GM18868 (cell line): ENCODE measurements around the gene PDE6A.
A peak's percentile ranks its signal among the peaks of the same experiment; 100 is the strongest.

Experiments
- ATAC-seq: cut with Tn5 transposase; IDR thresholded peaks from one replicate; pipeline ENCODE4 v1.9.1; 2021; ENCODE audit warnings: mild to moderate bottlenecking, moderate library complexity; ENCODE audit not compliant: unreplicated experiment

The PDE6A gene

DNA sequence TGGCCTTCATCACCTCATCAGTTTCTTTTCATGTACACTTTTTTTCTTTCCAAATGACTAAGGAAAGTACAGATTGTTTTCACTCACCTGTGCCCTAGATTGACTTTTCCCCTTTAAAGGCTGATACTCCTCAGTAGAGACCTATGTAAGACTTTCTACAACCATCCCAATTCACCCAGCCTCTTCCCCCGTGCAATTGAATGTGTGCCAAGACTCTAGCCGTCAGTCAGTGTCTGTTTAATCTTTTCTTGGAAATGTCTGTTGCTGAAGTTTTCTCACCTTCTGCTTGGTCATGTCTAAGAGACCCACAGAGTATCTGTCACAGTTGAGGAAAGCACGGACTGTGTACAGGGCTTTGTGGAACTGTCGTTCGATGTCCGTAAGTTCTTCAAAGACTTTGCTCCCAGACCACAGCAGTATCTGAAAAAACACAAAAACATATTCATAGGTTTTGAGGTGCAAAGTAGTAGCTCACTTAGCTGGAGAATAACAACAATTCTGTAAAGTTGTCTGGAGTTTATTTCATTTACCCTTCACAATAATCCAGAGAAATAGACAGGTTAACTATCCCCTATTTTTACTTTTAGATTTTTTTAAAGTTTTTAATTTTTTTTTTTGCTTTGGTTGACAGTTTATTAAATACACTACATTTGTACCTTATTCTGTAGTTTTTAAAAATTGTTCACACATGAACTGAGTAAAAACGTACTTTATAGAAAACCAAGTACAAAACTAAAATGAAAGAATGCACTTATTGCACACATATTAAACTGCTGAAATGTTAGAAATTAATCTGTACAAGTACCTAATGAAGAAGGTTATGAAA, 13.6 kb downstream of the PDE6A start:
- ATAC-seq = no peak

DNA sequence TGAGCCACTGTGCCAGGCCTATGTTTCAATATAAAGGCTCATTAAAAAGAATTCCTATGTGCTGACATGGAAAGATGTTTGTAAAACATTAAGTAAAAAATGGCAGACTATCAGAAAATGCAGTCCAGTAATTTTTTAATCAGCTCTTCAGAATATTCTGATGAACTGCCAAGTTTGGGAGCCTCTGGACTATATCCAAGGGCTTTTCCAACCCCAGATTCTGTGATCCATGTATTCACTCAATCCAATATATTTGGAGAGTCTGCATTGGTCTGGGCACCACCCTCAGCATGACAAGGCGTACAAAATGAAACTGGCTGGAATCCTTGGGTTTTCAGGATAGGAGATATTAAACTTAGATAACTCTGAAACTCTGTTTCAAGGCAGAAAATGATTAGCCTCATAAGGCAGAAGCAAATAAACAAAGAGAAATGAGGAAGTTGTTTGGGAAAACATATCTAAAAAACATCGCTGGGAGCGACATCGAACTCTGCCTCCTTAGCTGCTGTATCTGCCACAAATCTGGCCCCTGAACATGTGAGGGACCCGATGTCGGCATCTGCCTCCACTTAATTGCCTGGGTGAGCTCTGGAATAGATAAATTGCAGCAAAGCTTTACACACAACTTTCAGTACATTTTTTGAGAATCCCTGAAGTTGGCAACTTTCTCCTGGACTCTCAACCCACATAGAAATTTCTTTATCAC, 14.4 kb downstream of the PDE6A start:
- no peak for ATAC-seq

DNA sequence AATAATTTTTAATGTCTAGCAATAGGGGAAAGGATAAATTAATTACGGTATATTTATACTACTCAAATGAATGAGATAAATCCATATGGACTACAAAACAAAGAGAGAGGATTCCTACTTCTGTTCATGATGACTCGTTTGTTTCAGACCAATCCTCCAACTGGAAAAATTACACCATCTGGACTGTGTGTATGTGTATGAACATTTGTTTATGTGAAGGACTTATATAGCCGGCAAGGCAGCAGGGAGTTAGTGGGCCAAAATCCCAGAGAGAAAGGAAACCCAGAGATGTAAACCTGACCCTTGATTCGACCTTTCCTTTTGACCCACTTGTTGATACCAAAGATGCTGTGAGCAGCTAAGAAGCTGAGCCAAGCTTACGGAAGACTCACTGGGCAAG, 20.1 kb downstream of the PDE6A start:
- no peak for ATAC-seq

DNA sequence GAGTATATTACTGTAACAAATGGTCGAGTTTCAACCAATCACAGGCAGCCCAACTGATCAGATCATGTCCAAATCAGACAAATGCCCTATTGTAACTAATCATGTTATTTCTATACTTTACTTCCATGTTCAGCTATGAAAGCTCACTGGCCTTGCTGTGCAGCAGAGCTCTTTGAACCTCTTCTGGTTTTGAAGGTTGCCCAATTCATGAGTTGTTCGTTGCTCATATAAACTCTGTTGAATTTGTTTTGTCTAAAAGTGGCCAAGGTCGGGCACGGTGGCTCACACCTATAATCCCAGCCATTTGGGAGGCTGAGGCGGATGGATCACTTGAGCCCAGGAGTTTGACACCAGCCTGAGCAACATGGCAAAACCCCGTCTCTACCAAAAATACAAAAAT, 21.6 kb downstream of the PDE6A start:
- ATAC-seq = no peak

DNA sequence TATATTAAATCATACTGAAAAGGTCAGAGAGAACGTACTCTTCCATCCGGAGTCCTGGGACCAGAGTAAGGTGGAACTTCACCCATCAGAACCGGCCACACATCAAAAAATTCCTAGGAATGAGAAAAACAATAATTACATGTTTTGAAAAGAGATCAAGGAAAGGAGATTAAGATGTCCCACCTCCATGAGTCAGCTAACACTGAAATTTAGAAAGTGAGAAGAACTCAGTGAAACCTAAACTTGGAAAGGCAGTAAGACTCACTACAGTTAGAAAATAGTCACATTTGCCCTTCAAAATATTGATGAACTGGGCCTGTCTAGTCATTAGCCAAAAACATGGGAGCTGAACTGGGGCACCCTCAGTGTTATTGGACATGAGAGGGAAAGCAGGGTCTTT, 23.0 kb downstream of the PDE6A start:
- ATAC-seq = no peak

DNA sequence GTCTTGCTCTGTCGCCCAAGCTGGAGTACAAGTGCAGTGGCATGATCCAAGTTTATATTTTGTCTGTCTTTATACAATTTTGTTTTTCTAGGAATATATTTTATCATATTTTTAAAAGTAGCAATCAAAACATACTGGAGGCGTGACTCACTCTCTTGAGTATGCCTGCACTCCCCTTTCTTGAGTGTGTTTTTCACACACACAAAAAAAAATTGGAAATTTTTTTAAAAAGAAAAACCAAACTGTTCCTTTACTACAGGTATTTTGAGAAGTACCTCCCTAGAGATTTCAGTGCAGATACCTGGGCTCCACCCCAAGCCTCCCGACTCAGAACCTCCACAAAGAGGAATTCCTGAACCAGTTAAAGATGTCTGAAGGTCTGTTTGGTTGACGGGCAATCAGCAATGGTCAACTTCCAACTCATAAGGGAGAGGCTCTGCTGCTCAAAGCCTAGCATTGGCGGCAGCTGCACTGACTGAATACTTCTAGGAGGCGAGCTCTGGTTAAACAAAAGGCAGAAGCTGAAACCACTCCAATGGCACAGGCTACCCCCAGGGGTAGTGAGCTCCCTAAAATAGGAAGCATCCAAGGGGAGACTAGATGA, 27.4 kb downstream of the PDE6A start:
- ATAC-seq = no peak

DNA sequence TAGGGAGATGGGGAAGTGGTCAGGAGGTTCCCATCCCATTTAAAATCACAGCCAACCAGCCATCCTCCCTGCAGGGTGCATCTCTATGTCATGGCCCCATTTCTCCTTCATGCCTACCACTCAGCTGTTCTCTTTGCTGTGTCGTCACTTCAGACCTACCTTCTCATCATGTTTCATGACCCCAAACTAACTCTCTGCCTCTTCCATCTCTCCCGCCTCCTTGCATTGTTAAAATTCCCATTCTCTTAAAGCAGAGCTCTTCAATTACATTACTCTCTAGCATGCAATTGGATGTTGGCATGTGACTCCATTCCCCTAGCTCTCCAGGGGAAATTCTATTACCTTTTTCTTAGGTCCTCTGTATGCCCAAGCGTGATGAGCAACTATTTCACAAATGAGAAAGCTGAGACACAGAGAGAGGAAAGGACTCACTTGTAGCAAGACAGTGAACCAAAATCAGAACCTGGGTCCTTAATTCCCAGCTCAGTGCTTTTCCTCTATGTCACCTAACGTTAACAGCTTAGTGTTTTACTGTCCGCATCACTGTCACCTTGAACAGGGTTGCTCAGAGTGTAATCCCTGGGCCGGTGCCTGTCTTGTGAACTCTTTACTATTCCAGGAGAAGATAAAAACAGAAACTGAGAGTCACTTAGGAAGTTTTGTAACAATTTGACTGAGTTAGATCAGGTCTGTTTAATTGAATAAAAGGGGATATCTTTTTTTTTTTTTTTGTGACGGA, 28.1 kb downstream of the PDE6A start:
- no peak for ATAC-seq

DNA sequence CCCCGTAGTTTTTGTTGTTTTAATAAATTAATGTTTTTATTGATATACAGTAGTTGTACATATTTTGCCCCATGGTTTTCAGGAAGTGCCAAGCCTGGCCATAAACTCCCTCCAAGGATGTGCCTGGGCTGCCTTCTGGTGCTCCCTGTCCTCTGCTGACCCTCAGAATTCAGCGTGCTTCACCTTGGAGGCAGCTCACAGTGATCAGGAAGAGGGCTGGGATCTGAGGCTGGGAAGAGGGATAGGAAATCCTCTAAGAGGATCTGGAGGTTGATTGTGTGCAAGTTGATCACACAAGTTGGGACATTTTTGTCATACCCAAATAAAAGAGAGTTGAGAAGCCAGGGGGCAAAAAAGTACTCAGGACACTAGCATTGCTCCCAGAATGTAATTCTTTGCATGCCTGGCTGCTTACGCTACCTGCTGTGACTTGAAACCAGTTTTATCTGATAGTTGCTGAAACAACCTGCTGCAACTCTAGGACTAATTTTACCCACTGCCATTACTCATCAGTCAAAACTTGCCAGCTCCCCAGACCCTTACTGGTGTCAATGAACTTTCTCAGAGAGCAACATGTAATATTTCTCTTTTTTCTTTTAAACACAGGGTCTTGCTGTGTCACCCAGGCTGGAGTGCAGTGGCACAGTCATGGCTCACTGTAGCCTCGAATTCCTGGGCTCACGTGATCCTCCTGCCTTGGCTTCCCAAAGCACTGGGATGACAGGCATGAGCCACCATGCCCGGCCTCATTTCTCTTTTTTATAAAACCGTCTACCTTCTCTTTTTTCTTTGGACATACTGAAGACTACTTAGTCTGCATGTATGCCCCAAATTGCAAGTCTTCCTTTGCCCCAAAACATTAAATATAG, 29.0 kb downstream of the PDE6A start:
- ATAC-seq = no peak

DNA sequence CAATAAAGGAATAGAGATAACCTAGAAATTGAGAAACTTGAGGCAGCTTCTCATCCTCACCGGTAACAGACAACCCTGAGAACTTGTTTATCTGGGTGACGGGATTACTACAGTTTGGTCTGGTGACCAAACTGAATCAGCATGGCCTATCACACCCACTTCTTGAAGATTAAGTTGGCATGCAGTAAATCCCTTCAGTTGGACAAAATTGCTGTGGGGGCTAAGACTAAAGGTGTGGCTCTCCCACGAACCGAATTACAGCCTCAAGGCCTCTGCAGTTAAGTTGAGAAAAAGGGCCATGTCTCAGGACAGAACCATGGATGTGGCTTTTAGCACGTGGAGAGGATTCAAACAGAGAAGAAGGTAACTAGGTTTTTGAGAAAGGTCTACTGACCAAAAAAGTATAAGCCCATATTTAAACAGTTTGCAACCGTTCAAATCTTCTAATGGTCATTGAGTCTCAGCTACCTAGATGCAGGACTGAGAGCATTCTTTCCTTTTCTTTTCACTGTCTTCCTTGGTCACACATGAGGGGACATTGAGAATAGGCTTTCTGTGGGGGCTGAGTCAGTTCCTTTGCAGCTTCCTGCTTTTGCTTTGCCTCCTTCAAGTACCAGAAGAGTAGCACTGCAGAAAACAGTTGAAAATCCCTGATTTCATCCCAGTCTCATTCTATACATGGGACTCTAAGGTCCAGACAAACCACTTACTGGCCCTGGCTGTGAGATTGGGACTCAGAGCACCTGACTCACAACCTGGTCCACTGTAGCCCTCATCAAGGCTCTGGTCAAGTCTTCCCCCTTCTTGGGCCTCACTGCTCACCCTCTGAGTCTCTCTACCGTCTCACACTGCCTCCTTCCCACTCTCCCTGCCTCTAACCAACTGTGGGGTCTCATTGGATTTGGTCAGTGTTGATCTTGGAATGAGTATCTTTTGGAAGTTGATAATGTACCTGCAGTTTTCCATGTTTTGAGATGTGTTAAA, 30.9 kb downstream of the PDE6A start:
- peak; percentile 64 for ATAC-seq

DNA sequence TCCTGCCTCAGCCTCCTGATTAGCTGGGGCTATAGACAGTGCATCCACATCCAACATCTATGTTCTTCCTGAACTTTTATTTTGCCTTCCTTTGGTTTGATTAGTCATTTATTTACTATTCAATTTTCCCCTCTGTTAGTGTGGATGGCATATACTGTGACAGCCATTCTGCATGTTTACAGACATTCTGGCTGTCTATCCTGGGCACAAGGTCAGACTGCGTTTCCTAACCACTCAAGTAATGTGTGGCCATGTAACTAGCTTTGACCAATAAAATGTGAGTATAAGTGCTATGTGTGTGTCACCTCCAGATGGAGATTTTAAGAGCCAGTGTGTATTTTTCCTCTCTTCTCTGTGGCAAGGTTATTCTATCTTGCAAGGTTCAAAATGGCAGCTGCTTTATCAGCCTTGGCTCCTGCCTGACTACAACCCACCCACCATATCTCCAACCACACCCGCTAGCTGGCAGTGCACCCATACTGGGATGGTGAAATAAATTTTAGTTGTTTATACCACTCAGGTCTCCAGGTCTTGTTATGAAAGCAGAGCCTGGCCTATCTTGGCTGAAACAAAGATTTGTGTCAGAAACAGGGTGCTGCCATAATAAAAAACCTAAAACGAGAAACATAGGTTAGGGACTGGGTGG, 32.2 kb downstream of the PDE6A start:
- ATAC-seq = no peak

DNA sequence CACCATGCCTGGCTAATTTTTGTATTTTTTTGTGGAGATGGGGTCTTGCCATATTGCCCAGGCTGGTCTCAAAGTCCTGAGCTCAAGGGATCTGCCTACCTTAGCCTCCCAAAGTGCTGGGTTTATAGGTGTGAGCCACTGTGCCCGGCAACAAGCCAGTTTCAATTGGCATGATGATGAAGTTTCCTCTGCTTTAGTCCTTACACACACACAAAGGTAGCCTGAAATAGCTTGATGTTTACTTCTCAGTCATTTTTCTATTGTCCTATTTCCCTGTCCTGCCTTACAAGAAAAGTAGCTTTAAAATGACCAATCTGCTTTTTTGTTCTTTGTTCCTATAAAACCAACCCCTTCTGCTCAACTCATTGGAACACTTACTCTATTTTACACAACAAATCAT, 33.6 kb downstream of the PDE6A start:
- no peak for ATAC-seq

DNA sequence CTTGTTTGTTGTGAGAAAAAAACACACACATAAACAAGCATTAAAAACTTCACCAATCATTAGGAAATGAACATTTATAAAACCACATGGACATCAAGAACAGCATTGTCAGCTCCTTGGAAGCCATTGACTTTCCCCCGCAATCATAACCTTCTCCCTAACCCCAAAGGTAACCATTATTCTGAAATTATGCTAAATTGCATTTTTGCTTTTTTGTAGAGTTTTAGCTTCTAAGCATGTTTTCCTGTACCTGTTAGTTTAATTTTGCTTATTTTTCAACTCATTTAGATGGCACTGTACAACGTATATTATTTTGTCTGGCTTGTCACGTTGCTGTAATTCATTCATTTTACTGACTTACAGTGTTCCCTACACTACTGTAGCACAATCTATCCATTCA, 36.8 kb downstream of the PDE6A start:
- no peak for ATAC-seq

DNA sequence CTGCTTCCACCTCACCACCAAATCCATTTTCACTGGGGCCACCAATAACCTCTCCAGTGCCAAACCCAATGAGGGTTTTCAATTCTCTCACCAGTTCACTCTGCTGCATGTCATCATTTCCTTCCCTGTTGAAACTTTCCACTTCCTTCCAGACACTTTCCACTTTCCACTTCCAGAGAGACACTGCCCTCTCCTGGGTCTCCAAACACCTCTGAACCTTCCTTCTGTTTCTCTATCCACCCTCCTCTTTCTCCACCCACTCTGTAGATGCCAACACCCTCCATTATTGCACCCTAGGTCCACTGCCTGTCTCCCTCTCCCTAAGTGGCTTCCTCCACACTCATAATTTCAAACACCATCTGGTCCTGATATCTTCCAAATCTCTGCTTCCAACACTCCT, 39.6 kb downstream of the PDE6A start:
- ATAC-seq = no peak

DNA sequence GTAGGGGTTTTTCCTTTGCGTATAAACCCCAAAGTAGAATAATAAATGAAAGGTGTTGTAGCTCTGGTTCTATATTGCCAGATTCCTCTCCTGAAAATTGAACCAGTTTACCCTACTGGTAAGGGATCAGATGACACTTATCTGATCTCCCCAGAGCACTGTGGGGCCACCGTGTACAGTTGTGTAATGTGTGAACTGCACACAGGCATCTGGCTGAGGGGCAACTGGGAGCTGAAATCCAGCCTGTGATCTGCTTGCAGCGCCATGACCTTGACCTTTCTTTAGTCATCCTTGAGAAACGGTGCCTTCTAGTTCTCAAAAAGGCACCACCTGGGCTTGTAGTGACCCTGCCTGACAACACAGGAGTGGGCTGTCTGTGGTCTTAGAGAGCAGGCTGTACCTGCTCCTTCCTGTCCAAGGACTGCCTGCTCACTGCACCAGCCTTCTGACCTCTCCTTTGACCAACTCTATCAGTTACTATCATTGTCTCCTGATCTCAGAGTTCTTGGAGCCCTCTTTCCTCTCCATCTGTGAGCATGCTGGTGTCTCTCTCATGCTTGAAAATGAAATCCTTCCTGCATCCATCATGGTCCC, 40.2 kb downstream of the PDE6A start:
- no peak for ATAC-seq

DNA sequence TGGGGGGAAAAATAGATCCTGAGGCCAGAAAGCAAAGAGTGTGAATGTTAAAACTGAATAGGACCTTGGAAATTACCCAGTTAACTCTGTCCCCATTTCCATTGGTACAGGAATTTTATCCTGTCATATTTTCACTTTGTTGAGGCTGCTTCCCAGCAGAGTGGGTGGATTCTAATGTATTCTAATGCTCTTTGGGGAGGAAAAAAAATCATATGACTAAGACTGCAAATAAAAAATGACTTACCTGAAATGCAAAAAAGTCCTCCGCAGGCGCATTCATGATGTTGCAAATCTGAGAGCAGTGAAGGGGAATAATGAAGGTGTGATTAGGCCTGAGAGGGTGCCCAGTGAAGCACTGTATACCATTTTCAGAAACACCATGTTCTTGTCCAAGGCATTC, 41.2 kb downstream of the PDE6A start:
- no peak for ATAC-seq

DNA sequence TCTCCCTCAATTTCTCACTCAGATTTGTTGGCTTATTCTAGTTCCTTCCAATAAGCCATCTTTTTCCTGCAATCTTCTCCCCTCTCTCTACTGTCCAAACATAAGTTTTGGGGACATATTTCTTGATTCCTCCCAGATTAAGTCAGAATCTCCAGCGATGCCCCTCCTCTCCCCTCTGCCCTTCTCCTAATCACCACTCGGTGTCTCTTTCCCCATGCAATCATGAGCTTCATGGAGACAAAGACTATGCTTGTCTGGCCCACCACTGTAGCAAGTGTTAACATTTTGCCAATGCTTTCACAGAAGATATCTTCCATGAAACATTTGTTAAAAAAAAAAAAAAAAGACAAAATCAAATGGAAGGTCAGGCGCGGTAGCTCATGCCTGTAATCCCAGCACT, 42.4 kb downstream of the PDE6A start:
- ATAC-seq = no peak

DNA sequence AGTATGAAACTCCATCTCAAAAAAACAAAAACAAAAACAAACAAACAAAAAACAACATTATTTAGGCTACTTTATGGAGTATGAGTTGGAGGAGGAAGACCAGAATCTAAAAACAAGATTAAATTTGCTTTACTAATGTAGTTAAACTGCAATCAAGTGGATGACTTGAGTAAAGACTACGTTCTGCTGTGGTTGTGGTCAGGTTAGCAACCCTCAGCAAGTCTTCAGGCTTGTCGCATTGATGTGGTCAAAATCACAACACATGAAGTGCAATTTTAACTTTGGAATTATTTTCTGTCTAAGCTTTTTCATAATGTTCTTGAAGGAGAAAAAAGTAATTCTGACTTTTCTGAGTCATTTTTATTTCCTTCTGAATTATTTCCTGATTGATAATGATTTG, 43.1 kb downstream of the PDE6A start:
- ATAC-seq = no peak

DNA sequence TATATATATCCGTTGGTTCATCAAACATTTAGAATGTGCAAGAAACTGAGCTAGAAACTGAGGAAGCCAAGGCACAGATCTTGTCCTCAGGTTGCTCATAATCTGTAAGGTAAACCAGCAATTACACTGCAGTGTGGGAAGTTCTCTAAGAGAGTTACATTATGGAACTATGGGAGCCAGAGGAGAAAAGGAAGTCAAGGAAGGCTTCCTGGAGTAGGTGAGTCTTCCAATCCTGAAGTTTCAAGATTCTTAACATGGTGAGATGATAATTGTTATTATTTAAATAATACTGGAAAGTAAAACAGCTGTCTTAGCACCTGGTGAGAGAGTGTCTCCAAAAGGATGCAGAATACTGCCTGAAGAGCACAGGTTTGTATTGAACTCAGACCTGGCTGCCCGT, 44.2 kb downstream of the PDE6A start:
- ATAC-seq = no peak
